HG03520 (cell line): ENCODE results near the gene OLA1.
A peak's percentile ranks its signal among the peaks of the same experiment; 100 is the strongest.
"Not testable (repeated sequence)": the region's sequence is repeated elsewhere in the genome, so short reads cannot be mapped to it uniquely, and the experiment has no call there.

Experiments used
- ATAC-seq: cut with Tn5 transposase; IDR thresholded peaks from one replicate; pipeline ENCODE4 v1.9.1; 2021; ENCODE audit warnings: mild to moderate bottlenecking, moderate library complexity; ENCODE audit not compliant: unreplicated experiment

Gene OLA1

DNA sequence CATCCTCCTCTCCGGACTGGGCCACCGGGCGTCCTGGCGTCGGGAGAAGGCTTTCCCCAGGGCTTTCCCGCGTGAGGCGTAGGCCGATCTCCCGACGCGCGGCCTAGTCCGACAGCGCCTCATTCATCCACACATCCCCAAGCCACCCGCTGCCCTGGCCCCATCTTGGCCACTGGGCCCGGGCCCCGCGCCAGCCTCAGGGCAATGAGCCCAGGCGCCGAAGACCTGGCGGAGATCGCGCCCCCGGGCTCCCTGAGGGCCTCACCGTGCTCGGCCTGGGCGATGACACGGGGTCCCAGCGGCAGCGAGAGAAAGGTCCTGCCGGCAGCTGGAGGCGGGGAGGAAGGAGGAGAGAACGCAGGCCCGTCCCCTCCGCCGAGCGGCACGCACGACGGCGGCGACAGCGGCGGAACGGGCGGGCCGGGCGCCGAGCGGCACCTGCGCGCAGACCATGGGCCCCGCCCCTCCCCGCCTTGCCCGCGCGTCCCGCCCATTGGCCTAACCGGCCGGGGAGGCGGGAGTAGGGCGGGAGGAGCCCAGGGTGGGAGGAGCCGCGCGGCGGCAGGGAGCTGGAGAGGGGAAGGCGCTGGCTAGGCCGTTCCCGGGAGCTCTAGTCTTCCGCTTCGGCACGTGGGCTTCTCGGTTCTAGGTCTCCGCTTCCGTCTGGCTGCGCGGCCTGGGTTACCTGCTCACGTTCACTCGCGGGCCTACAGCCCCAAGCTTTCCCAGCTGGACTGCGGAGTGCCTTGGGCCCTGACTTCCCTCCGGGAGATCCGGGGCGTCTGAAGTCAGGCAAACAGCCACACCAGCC is at the start of gene OLA1:
Gene OLA1, minus strand, starts transcription at position 346 of the 811 bp plus-strand sequence. CDS start 1,717 bp downstream, outside the sequence.
- peak; percentile 94 for ATAC-seq

DNA sequence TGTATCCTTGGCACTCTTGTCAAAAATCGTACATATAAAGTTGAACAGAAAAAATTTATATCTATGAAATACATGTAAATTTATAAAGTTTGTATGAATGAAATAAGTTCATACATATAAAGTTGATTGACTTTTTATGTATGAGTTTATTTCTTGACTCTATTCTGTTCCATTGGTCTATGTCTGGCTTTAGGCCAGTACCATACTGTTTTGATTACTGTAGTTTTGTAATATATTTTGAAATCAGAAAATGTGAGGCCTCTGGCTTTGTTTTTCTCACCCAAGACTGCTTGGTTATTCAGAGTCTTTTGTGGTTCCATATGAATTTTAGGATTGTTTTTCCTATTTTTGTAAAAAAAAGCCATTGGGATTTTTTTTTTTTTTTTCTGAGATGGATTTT is 44.6 kb upstream of the OLA1 start:
- no peak for ATAC-seq

DNA sequence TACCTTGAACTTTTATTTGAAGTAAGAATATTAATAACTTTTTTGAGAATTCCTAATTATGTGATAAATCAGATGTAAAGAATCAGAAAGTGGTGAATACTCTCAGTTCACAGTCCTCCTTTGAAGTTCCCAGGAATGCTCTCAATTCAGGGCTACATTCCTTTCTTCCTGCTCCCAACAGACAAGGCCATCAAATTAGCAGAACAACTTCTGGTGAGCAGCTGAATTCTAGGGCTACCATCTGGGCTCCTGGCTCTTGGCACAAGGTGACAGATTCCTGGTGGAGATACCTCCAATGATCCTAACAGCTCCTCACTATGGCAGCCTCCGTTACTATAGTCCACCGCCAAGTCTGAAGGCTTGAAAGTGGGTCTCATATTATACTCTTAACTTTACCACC is 37.8 kb upstream of the OLA1 start:
- ATAC-seq, result no peak

DNA sequence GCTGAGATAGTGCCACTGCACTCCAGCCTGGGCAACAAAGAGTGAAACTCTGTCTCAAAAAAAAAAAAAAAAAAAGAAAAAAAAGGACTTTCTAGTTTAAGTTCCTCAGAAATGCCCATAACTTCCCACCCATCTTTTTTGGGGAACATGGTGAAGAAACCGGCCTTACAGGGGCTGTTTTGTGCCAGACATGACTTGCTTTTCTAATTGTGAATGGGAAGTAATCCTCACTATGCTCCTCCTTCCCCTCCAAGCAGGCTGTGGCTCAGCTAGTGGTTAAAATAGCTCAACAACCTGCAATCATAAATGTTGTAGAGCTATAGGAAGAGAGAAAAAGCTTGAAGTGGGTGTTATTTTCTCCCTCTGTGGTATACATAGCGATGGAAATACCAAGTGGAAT is 34.1 kb upstream of the OLA1 start:
- no peak for ATAC-seq

DNA sequence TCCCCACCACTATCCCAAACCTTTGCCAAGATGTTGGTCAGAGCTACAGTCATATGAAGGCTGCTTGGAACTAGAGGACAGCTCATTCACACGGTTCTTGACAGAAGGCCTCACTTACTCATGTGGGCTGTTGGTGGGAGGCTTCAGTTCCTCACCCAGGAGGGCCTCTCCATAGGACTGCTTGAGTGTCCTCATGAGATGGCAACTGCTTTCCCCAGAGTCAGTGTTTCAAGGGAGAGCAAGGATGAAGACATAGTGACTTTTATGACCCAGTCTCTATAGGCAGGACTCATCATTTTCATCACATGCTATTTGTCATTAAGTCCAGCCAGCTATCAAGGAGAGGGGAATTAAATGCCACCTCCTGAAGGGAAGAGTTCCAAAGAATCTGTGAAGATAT is 33.4 kb upstream of the OLA1 start:
- no peak for ATAC-seq

DNA sequence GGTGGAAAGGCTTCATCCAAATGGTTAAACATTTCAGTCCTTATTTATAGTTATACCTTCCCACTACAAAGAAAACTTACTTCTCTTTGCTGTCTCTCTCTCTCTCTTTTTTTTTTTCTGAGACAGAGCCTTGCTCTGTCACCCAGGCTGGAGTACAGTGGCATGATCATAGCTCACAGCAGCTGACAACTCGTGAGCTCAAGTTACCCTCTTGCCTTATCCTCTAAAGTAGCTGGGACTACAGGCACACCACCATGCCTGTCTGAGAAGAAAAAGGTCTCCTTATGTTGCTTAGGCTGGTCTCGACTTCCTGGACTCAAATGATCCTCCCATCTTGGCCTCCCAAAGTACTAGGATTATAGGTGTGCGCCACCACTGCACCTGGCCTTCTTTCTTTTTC is 32.3 kb upstream of the OLA1 start:
- no peak for ATAC-seq

DNA sequence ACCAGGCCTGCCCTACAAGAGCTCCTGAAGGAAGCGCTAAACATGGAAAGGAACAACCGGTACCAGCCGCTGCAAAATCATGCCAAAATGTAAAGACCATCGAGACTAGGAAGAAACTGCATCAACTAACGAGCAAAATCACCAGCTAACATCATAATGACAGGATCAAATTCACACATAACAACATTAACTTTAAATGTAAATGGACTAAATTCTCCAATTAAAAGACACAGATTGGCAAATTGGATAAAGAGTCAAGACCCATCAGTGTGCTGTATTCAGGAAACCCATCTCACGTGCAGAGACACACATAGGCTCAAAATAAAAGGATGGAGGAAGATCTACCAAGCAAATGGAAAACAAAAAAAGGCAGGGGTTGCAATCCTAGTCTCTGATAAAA is 21.9 kb upstream of the OLA1 start:
- not testable (repeated sequence) for ATAC-seq

DNA sequence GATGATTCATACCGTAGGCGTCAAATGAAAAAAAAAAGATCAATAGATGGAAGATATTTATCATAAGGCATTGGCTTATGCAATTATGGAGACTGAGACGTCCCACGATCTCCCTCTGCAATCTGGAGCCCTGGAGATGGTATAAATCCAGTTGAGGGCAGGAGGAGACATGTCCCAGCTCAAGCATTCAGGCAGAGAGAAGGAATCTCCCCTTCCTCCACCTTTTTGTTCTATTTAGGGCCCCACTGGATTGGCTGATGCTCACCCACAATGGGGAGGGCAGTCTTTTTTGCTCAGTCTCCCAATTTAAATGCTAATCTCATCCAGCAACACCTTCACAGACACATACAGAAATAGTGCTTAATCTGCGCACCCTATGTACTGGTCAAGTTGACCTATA is 18.0 kb upstream of the OLA1 start:
- no peak for ATAC-seq

DNA sequence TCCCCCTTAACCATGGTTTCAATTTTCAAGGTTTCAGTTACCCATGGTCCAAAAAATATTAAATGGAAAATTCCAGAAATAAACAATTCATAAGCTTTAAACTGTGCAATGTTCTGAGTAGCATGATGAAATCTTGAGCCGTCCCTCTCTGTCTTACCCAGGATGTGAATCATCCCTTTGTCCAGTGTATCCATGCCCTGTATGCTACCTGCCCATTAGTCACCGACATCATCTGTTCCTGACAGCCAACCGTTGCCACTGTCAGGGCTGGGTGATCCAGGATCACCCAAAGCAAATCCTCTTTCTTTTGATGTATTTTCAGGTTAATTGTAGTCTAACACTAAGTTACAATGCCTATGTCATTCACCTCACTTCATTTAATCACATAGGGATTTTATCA is 15.7 kb upstream of the OLA1 start:
- no peak for ATAC-seq

DNA sequence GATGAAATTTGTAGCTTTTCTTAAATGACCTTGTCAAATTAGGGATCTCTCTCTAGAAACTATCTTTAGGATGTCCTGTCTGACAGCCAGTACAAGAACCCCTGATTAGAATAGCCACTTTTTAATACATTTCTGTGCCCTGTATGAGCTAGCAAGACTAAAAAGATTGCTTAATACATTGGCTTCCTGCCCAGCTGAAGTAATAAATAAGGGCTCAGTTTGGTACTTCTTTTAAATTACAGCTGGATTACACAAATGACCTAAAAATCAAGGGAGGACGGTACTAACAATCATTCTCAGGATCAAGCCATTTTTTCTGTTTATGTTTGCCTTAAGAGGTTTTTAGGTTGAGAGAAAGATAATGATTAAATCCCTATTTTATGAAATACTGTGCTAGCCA is 11.6 kb upstream of the OLA1 start:
- no peak for ATAC-seq

DNA sequence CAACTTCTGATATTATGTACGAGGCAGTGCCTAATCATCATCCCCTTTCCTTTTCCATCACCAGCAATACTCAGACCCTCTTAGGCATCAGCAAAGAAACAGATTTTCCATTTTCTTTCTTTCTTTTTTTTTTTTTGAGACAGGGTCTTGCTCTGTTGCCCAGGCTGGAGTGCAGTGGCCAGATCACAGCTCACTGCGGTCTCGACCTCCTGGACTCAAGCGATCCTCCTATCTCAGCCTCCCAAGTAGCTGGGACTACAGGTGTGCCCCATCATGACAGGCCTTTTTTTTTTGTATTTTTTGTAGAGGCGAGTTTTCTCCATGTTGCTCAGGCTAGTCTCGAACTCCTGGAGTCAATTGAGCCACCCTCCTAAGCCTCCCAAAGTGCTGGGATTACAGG is 5.9 kb upstream of the OLA1 start:
- ATAC-seq, result no peak

DNA sequence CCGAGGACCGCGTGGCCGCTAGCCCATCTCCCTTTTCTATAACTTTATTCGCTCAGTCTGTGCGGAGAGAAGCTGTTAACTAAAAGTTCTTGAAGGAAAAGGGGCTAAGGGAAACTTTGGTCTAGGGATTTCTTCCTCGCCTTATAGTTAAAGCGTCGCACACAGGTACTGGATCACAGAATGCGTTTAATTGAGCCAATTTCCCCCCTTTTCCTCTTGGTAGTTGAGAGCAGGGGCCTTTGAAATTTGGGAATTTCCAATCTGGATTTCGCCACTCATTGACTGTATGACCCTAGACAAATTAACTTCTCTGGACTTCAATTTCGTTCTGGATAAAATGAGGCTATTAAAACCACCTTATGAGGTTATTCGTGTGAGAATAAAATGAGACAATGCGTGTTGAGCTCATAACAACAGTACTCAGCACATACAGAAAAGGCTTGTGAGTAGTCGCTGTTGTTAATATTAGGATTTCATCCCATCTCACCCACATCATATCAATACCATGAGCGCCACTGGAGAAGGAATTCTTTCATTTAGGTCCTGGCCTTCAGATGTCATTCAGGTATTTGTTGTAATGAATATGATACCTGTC is 763 bp upstream of the OLA1 start:
- ATAC-seq, result no peak

DNA sequence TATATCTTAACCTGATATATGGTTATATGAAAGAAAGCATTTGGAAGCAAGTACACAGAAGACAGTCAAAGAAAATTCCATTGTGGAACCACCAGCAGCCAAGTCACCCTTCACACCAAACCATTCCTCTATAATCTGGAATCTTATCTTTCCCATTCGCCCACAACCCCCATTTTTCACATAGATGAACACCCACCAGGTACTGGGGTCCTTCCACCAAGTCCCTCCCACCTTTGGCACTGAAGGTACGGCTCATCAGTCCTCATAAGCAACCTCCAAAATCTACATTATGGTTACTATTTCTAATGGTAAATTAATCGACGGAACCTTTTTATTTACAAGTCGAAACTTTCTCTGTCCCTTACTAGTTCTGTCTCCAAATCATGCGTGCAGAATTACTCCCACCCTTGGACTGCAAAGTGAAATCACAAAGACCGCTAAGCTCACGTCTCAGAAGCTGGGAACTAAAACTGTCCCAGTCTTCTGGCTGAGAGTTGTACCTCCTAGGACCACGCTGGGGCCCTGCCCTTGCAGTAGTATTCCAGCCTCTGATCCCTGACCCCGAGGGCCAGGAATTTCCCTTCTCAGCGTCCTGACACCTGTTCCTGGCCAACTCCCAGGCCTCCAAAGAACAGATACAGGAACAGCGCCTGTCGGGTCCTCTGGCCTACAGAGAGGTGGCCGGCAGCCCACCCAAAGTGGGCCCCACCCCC is 702 bp downstream of the OLA1 start:
- ATAC-seq, result peak; percentile 2

DNA sequence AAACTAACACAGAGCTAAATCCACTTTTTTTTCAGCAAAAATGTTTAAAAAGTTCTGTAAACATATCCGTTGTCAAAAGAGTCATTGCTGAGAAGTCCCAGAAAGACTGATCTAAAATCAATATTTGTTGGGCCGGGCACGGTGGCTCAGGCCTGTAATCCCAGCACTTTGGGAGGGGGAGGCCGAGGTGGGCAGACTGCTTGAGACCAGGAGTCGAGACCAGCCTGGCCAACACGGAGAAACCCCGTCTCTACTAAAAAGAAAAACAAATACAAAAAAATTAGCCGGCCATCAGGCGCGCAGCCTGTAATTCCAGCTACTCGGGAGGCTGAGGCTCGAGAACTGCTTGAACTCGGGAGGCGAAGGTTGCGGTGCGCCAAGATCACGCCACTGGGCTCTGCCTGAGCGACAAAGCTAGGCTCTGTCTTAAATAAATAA is 1.4 kb downstream of the OLA1 start:
- ATAC-seq, result no peak

DNA sequence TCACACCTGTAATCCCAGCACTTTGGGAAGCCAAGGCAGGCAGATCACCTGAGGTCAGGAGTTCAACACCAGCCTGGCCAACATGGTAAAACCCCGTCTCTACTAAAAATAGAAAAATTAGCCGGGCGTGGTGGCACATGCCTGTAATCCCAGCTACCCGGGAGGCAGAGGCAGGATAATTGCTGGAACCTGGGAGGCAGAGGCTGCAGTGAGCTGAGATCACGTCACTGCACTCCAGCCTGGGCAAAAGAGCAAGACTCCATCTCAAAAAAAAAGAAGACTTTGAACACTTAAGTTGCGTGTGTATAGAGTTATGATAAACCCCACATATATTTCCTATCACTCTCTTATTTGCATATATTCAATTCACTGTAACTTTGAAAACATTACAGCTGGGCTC is 2.7 kb downstream of the OLA1 start:
- ATAC-seq, result not testable (repeated sequence)

DNA sequence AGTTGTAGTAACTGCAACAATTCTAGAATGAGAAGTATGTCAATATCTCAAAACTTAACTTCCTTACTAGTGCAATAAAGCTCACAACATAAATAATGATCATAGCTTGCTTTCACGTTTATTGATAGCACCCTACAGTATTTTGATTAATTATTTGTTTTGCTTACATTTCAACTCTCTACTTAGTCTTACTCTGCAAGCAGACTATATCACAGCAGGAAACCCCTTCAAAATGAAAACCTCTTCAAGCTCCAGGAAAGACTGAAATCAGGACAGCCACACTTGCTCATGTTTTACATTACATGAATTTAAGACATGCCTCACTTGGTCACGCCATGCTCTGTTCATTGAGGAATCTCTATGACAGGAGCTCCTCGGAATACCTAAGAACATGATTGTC is 3.3 kb downstream of the OLA1 start:
- ATAC-seq, result no peak

DNA sequence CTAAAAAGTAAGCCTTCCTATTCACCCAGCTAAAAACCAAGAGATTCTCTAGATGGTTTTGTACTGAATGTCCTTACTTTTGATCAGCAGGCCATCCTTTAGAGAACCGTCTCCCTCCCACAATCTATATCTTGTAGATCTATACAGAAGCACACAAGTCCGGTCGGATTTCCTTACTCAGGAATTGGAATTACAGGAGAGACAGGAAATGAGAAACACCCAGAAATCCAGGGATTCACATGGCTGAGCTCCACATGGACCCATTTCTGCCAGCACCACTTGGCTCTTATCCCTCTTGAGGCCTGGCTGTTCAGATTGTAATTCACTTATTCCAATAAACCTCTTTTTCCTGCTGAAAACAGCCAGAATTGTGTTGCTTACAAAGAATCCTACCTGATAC is 4.5 kb downstream of the OLA1 start:
- ATAC-seq, result no peak

DNA sequence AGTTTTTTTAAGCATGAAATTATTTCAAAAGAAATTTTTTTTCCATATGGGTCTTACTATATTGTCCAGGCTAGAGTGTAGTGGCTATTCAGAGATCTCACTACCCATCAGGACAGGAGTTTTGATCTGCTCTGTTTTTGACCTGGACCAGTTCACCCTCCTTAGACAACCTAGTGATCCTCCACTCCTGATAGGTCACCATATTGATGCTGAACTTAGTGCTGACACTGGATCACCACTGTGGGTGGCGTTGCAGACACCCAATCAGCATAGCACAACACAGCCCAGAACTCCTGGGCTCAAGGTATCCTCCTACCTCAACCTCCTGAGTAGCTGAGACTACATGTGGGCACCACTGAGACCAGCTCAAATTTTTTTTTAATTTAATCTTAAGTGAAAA is 8.2 kb downstream of the OLA1 start:
- no peak for ATAC-seq

DNA sequence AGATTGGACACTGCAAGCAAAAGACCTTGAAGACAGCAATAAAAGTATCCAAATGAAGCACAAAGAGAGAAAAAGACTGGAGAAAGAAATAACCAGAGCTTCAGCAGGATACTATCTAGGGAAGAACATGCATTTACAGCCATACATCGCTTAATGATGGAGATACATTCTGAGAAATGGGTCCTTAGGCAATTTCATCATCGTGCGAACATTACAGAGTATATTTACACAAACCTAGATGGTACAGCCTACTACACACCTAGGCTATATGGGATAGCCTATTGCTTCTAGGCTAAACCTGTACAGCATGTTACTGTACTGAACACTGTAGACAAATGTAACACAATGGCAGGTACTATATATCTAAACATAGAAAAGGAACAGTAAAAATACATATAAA is 11.9 kb downstream of the OLA1 start:
- no peak for ATAC-seq

DNA sequence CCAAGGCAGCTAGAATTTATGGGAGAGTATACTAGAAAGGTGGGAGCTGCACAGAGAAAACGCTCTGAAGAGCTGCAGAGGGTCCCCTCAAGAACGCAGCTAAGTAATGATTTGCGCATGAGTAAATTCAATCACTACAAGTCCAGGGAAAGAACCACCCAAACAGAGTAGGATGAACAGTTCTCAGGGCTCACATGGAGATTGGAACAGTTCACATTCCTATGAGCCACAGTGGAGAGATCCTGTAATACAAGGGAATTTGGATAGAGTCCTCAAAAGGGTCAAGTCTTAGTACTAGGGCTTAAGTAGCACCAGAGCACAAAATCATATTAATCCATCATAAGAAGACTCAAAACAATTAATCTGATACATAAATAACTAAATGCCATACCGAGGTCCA is 12.7 kb downstream of the OLA1 start:
- no peak for ATAC-seq

DNA sequence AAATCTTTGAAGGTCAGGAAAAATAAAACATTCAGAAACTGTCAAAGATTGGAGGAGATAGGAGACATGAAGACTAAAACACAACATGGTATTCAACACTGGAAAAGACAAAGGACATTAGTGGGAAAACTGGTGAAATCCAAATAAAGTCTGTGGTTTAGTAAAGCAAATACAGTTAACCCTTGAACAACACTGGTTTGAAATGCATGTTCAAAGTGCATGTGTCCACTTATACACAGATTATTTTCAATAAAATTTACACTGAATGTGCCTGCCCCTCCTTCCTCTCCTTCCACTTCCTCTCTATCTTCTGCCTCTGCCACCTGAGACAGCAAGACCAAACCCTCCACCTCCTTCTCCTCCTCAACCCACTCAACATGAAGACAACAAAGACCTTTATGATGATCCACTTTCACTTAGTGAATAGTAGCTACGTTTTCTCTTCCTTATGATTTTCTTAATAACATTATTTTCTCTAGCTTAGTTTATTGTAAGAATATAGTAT is 14.5 kb downstream of the OLA1 start:
- no peak for ATAC-seq

DNA sequence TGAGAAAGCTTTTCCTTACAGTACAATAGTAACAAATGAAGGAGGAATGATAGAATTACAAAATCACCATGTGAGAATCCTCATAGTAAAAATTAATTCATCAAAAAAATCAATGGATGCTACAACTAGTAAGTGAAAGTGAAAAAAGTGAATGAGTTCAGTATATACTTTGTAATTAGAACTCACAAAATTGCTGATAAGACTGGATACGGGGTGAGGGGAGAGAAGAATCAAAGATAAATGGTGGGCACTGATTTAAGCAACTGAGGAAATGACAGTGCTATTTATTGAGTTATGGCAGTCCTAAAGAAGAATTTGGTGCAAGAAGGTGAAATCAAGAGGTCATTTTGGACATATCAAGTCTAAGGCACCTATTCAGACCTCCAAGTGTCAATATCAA is 20.6 kb downstream of the OLA1 start:
- no peak for ATAC-seq
